GM19240 (cell line): ENCODE results near the gene SPAG17.

ENCODE experiments used
- DNase-seq: peaks from one replicate; pipeline ENCODE4 v3.0.0; 2011; ENCODE audit warnings: low spot score; ENCODE audit not compliant: insufficient read length

Gene SPAG17

DNA sequence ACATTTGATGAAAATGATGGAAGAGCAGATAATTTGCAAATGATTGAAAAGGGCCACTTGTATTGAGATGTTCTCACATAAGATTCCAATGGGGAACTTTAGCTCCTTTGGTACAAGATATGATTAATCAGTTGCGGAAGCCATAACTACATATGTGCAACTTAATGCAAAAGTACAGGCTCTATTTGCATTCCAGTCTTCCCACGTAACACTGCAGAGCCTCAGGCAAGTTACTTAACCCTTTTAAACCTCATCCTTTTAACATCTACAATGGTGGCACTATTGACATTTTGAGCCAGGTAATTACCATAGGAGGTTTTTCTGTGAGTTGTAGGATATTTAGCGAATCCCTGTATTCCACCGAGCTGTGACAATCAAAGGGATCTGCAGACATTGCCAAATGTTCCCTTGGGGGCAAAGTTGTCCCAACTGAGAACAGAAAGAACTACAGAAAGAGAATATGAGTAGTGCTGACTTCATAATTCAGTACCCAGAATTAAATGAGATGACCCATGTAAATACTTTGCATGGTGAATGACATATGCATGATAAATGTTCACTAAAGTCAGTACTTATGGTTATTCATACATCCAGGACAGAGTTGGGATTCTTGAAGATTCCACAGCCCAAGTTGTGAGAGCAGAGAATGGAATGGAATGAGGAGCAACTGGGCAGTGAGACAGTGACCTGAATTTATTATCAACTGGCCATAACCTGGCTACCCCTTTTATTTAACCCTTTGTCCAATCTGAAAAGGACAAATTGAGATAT, 62.6 kb downstream of the SPAG17 start:
- DNase-seq, result no peak

DNA sequence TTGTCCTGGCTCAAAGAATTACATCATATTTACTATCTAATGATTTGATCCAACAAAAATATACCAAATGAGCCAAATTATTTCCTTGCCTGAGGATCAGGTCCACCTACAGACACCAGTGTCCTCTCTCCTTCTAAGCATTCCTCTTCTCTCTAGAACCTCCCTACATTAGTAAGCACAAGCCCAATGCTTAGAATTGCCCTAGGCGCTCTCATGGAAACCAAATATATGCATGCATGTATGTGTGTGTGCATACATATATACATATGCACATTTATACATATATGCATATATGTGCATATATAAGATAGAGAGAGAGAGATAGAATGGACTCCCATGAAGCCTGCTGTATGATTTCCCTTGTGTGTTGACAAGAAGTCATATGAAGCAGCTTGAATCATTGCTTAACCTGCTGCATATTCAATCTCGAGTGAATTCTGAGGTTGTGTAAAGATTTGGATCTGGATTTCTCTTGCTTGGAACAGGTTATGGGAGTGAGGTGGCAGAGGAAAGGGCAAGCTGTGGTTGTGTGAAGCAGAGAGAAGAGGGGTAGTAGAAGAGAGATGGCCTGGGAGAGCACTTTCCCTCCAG, 66.1 kb downstream of the SPAG17 start:
- no peak for DNase-seq

DNA sequence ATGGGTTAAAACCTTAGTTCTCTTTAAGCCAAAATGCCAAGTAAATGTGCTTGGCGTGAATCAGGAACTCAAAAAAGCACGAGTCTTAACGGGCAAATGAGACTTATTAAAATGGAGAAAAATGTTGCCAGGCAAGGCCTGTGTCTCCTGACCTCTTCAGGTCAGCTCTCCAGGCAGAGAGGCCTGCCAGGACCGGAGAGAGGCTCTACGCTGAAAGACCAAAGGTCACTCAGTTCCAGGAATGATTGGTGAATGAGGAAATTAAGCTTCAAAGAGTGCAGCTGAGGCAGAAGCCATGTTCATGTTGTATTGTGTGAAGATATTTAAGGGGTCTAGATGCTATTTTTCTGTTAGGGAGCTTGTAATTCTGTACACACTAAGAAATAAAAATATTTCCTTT, 66.6 kb downstream of the SPAG17 start:
- DNase-seq, result no peak

DNA sequence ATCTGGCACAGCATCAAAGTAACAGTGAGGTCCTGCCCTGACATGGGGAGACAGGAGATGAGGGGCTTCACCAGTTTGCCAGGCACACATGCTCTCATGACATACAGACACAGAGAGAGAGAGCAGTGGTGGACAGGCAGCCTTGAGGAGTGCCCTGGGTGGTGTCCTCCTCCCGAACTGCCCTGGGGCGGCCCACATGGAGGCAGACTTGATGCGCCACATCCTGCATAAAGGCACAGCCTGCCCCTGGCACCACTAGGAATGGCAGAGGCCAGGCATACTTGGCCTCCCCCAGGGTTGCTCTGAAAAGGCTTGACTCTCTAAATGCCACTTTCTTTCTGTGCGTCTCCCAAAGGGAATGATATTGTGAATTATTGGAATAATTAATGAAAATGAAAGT, 67.5 kb downstream of the SPAG17 start:
- no peak for DNase-seq

DNA sequence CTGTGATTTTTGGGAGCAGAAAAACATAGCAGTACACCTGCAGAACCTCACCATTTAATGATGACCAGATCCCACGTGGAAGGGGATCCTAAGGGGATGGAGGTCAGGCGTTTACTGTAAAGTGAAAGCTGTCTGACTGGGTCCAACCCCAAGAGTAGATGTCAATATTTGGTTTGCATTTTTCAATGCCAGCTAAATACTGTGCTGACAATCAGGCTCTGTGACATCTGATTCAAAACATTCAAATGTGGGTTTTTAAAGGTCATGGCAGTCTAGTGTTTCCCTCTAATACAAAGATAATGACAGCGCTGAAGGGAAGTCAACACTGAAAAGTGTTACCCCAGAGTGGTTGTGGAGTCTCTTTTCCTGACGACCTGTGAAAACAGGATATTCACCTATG, 68.1 kb downstream of the SPAG17 start:
- no peak for DNase-seq

DNA sequence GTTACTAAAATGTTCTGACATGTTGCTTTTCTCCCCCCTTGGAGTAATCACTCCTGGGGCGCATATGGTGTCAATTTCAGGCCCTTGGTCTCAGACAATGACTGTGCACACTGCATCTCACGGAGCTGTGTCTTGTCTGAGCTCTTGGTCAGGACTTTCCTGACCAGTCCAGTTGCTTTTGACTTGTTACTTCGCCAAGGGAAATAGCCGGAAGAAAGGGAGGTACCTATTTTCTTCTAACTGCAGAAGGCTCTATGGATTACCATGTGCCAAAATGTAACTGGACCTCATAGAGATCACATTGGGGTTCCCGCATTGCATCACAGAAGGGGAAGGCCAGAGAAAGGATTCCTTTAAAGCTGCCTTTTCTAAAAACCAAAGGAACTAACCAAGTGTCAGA, 68.6 kb downstream of the SPAG17 start:
- DNase-seq, result no peak

DNA sequence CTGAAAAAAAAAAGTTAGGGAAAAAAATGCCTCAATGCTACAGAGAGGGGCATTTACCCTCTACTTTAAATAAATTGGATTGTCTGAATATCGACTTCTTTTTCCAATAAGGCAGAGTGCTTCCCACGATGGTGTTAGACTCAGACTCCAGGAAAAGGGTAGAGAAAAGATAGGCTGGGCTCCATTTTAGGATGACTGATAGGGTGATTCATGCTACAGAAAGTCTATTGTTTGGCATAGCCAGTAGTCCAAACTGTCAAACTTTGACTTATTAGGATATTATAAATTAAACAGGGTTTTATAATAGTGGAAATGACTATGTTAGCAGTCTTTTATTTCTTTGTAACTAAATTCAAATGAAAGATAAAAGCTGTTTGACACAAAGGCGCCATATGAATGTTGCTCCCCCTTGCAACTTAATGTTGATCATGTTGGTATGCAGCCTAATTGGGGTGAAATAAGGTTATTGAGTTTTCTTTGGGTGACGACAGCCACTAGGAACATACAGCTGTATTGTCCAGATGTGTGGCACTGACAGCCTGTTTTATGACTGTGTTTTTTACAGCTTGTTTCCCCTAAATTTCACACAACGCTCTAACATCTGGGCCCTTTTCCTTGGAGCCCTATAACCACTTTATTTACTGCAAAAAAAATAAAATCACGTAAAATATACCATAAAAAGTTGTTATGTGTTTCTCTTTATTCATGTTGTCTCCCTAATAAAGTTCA, 69.3 kb downstream of the SPAG17 start:
- no peak for DNase-seq

DNA sequence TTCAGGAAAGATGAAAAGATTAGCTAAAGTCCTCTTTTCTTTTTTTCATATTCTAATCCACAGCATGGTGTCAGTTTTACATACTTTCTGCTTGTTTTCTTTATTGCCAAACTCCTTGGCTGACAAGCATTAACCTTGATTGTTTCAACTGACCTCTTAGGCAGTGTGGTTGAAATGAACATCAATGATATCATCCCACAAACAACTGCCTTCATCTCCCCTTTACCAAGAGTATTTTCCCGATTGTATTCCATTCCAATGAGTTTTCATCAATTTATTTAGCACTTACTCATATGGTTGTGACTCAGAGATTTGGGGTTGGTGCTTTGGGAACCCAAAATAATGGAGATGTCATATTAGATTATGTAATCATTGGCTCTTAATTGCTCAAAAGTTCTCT, 71.8 kb downstream of the SPAG17 start:
- no peak for DNase-seq

DNA sequence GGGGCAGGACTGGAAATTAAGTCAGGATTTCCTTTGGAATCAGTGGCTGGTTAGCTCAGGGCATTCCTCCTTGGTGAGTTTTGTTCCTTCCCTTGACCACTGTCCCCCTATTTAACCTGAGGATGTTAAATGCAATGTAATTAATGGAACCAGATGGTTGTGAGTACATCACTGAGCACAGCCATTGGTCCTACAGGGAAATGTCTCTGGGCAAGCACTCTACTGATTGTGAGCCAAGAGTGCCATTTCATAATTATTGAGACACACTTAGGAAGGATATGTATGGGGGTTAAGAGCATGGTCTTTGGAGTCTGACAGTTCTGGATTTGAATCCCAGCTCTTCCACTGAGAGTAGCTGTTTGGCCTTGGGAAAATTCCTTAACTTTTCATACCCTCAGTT, 74.4 kb downstream of the SPAG17 start:
- no peak for DNase-seq

DNA sequence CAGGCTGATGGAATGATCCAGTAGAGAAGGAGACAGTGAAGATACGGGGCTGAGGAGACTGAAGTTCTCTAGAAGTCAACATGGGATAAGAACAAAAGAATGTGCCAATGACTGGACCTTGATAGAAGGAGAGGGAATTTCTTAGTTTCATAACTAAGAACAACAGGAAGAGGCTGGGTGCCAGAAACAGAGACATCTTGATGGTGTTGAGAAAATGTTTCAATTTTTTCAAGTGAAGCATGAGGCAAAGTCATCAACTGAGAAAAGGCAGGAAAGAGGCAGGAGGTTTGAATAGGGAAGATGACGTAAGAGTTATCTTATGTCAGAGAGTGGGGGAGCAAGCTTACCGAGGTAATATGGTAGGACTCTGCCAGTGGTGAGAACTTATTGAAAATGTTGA, 80.1 kb downstream of the SPAG17 start:
- DNase-seq, result no peak

DNA sequence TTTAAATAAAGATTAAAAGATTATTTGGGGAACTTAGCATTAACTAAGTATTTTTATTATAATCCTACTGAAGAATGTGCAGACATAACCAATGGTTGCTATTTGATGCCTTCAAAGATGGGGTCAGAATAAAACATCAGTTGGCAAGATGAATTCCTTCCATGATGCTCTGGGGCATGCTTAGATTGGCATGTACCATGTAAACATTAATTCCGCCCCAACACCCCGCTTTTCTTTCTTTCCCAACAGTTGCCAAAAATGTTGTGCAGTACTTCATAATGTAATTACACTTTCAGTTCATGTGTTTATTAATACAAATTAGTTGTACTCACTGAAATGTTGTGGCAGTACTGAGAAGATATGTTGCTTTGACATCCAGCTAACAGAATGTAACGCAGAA, 82.6 kb downstream of the SPAG17 start:
- DNase-seq, result no peak

DNA sequence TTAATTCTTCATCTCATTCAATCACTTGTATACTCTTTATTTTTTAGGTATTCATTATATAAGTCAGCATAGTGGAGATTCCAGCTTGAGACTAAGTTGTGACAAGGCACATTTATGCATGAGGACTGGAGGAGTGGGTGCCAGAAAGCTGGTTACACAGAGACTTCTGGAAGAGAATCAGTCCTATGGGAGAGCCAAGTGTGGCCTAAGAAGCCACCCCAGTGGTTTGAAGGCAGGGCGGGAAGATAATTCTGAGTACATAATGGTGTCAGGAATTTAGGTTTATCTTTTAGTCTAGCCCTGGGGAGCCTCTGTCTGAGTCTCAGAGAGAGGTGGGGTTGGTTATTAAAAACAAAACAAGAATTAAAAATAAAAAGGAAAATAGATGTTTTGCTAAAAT, 83.0 kb downstream of the SPAG17 start:
- DNase-seq, result no peak

DNA sequence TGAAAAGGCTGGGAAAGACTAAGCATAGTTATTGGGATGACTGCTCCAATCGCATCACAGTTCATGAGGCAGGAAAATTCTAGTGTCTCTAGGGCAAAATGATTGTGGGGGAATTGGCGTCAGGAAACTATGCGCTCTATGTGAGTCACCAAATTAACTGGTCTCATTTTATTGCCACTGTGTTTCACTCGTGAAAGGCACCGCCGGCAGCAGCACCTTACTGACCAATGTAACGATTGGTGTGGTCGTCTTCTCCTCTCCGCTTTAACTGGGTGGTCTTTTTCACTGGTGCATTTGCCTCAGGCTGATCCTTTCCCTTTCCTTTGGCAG, 83.5 kb downstream of the SPAG17 start:
- DNase-seq, result no peak

DNA sequence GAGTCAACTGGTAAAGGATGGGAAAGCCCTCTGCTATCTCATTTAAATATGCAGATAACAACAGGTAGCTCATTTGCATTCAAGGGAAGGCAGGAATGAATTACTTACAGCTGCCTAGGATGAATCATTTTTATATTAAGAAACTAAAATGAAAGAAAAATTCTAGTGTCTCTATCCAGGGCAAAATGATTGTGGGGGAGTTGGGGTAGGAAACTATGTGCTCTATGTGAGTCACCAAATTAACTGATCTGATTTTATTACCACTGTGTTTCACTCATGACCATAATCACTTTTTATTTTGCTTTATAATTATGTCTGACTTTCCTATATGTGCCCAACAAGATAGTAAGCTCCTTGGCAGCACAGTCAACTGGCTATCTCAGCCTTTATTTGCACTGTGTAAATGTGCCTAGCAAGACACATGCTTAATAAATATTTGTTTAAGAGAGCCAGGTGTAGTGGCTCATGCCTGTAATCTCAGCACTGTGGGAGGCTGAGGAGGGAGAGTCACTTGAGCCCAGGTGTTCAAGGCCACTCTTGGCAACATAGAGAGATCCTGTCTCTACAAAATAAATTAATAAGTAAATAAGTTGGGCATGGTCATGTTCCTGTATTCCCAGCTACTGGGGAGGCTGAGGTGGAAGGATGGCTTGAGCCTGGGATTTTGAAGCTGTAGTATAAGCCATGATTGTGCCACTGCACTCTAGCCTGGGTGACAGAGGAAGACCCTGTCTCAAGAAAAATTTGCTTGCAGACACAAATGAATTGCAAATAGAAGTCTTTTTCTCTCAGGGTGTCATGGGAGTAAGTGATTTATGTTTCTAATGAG, 84.1 kb downstream of the SPAG17 start:
- DNase-seq, result no peak

DNA sequence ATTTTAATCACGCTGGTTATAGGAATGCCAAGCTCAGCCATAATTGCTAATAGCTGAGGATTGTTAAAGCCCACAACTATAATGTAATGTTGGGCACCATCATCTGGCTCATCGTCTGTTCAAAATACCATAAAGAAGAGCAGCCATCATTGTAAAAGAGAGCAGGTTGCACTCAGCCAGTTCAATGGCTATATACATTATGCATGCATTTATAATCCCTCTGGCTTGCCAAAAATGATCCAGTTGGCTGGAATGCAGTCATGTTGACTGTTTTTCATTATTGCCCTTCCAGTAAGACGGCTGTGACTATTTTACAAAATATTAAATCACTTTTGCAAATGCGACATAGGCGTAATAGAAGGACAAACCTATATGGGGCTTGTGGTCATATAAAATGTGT, 85.3 kb downstream of the SPAG17 start:
- no peak for DNase-seq

DNA sequence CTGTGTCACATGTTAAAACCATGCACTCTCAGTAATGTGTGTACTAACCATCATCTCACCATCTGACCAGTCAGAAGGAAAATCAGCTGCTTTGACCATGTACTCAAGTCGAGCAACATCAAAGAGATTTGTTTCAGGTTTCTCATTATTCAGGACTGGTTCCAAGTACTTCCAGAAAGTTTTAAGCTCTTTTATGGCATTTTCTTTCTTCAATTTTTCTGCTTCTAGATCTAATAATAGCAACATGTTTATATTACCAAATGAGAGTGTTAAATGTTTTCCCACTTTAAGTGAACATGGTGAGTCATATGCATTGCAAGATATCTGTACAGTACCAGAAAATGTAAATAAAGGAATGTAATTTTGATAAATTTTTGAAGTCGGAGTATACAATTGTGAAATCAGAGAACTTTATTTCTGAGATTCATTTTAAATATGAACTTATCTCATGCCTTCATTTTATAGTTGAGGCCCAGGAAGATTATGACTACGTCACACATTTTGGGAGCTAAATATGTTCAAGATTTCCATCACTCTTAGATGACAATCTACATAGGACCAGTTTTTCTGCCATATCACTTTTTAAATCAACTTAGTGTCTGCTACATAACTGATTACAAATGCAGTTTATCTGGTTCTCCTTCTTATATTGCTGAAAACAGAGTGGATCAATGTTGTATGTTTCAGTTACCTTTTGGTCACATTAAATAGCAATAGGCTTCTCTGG, 87.2 kb downstream of the SPAG17 start:
- no peak for DNase-seq

DNA sequence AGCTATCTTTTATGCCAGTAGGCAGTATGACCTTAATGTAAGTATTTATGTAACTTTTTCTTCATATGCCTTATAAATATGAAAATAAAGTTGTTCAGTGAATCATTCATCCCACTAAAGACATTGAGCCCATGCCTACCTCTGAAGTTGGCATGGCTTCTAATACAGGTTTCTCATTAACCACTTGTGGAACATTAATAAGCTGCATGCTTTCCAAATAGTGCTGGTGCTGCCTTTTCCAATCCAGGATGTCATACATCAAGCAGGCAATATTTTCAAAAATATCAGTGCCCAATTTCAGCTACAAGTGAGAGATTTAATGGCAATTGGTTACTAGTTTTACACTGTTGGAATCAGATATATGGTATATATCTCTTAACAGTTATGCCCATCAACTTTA, 92.0 kb downstream of the SPAG17 start:
- no peak for DNase-seq

DNA sequence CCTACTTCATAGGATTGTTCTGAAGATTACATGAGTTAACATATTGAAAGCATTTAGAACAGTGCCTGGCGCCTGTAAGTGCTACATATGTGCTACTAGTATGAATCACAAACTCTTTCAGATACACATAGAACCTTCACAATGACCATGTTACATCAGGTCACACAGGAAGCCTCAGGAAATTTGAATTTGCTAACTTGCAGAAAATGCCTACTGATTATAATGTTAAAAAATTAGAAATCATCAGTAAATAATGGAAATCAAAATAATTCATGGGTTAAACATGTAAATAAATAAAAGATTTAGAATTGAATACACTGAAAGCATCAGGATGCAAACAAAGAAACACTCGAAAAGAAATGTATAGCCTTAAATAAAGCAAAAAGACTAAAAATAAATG, 94.9 kb downstream of the SPAG17 start:
- DNase-seq, result no peak

DNA sequence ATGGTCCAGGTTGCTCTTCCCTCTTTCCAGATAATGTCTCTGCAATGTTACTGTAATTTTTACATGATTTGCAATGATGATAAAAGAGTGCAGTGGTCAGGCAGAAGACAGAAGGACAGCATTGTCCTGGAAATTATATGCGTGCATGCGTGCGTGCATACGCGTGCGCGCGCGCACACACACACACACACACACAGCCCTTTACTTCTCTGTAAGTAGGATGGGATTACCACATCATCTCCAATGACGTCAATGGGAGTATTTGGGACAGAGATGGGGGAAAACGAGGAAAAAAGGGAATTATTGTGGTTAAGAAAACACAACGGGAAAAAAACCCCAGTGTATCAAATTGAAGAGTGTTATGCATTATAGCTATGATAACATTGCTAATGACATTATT, 99.7 kb downstream of the SPAG17 start:
- DNase-seq, result no peak

DNA sequence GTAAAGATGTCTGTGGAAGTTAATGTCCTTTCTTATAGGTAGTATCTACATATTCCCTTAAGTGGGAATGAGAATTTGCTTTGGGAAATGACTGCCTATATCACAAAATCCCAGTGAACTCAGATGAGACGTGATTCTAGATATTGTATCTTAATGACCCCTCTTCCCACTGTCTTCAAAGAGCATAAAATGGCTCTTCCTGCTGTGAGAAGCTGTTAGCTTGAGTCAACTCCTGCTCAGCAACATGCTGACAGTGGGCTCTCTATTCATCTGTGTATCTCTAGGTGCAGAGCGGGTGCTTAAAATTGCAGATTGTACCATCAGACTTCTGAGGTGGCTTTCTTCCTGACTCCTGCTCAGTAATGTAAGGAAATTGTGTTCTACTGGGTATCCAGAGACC, 100.6 kb downstream of the SPAG17 start:
- DNase-seq, result no peak

DNA sequence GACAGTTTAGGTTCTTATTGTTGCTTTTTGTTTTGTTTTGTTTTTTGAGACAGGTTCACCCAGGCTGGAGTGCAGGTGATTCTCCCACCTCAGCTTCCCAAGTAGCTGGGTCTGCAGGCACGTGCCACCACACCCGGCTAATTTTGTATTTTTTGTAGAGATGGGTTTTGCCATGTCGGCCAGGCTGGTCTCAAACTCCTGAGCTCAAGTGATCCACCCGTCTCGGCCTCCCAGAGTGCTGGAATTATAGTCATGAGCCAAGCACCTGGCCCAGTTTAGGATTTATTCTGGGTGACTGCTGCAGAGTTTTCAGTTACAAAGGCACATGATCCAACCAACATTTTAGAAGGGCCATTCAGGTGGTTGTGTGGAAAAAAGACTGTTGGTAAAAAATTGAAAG, 102.0 kb downstream of the SPAG17 start:
- DNase-seq, result no peak
